Measurements from ENCODE around the gene SEMA4D. TPM values are rescaled to one million over a fixed set of nuclear protein-coding genes. Genes with fewer than 3 reads are reported as not detected.

SEMA4D gene
- total and polyA plus RNA-seq, 9 of the 15 experiments (the other 6 are each of a cell fraction or from before 2014, with no cell fraction given), result 0.38 to 5.1 (median 1.8) TPM

DNA sequence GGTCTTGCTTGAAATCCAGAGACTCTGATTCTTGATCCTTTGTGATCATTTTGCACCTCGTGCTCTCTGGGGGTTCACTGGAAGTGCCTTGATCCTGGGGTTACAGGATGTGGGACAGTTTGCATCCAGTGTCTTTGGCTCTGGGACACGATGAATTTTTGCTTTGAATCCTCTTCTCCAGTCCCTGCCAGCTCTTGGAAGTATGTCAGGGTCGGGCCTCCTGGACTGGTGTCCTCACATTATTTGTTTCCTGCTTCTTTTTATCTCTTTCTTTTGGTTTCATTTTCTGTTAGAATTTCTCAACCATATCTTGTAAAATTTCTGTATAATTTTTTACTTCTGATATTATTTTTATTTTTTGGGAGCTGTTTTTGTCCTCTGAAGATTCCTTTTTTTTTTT lies 145.5 kb downstream of the SEMA4D start:
- 85% methylated on average over 2 of the region's 3 CpGs for WGBS (ENCODE audit: insufficient coverage, low coverage, missing lambda C conversion rate)
- Histone ChIP-seq H3K4me2 (ENCODE audit: insufficient read depth, low read length) (no peak overlapping the region), H3K27me3 (ENCODE audit: control insufficient read depth in 2 of 2, insufficient read depth in 2 of 2, low read length in 2 of 2) (no peaks in the 10 kb centered on the region), H3K79me2 (ENCODE audit: control insufficient read depth, insufficient read depth, low read length) (no peaks in the 10 kb centered on the region), H3K9ac (ENCODE audit: insufficient read depth in 1 of 2, low read depth in 2 of 2, low read length in 2 of 2) (no peak overlapping the region), H3K9me3 (replicated peaks; ENCODE audit: control insufficient read depth, insufficient read depth, low read depth, low read length) (no peaks in the 10 kb centered on the region), H3K9me1 (ENCODE audit: control insufficient read depth, insufficient read depth, low read length) (no peaks in the 10 kb centered on the region), H3K4me1 (replicated peaks in 1 of 2; ENCODE audit: control insufficient read depth in 2 of 2, insufficient read depth in 2 of 2, low read length in 2 of 2) (no peaks in the 10 kb centered on the region), H3K4me3 (no peak overlapping the region), H3K27ac (ENCODE audit: extremely low read depth, low read depth, low read length) (no peak overlapping the region), H3K36me3 (ENCODE audit: control insufficient read depth, insufficient read depth, low read length) (peaks cover 78% of the 10 kb centered on the region; the same call in 2 of the 3 replicates), H4K20me1 (replicated peaks; ENCODE audit: control insufficient read depth, insufficient read depth, low read length) (no peaks in the 10 kb centered on the region), H2AFZ (ENCODE audit: low read depth, low read length) (no peak overlapping the region)
- intact Hi-C loops (cut with micrococcal nuclease) (no loop called here), in situ Hi-C loops (cut with MboI) (no loop called here)
- TF ChIP-seq TCF3 (CRISPR knock-in tag; IDR thresholded peaks at IDR 0.05) (no peak), KHSRP (IDR thresholded peaks at IDR 0.05) (no peak), TAF15 (IDR thresholded peaks at IDR 0.05; ENCODE audit: low read depth, low read length) (no peak)
- FAIRE-seq (no peak), ATAC-seq (no peak), DNase-seq (ENCODE audit: extremely low read depth in 1 of 4, low spot score in 3 of 4) (no peak)
- POLR2A ChIA-PET, result no interaction called here
- CTCF ChIA-PET (ENCODE audit: low intra/inter-chr PET ratio), result no interaction called here
- BruUV-seq (replicated peaks), result no TSS peak

DNA sequence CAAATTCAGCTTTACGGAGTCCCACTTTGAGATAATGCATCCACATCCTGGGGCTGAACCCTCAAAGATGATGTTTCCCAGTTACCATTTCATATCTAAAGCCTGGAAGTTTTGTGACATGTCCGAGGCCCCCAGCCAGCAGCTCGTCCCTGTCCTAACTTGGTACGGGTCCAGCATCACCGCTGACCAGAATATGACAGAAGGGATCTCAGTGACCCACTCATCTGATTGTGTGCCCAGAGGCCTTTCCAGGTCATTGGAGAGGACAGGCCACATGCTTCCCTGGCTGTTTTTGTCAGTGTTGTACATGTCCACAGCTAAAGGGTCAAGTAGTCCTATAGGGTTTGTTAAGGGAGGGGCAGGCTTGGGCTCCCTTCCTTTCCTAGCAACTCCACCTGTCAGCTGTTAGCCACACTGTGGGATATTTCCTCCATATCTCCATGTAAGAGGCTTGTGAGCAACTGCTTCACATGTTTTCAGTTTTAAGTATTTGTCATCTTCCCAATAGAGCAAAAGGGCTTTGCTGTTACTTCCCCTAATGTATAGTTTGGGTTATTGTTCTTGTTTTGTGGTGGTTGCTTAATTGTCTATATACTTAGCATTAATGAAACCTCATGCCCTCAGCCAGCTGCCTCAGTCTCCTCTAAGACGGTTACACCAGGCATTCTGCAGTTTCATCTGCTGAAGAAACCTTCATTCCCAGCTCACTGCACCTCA lies 146.2 kb downstream of the SEMA4D start:
- POLR2A ChIA-PET, result interaction anchor here (0.6 kb wide), 1 partner anchor 132 kb away, joined by 3 read pairs; no protein-coding TSS in a partner anchor
- TF ChIP-seq HEY1 (CRISPR knock-in tag; IDR thresholded peaks at IDR 0.05; ENCODE audit: borderline replicate concordance), result no peak
- no TSS peak for BruUV-seq (replicated peaks)
- ATAC-seq (no peak), DNase-seq (ENCODE audit: extremely low read depth in 1 of 4, low spot score in 3 of 4) (no peak), FAIRE-seq (no peak)
- no peaks in the 10 kb centered on the region for H3K79me2 ChIP-seq (ENCODE audit: control insufficient read depth, insufficient read depth, low read length)
- no peaks in the 10 kb centered on the region for H3K9me1 ChIP-seq (ENCODE audit: control insufficient read depth, insufficient read depth, low read length)
- no peak overlapping the region for H3K9ac ChIP-seq (ENCODE audit: insufficient read depth in 1 of 2, low read depth in 2 of 2, low read length in 2 of 2)
- H3K27ac ChIP-seq (ENCODE audit: extremely low read depth, low read depth, low read length), result no peak overlapping the region
- intact Hi-C loops (cut with micrococcal nuclease), result no loop called here
- no peaks in the 10 kb centered on the region for H4K20me1 ChIP-seq (replicated peaks; ENCODE audit: control insufficient read depth, insufficient read depth, low read length)
- no peak overlapping the region for H3K4me2 ChIP-seq (ENCODE audit: insufficient read depth, low read length)
- no peak overlapping the region for H2AFZ ChIP-seq (ENCODE audit: low read depth, low read length)
- H3K27me3 ChIP-seq (ENCODE audit: control insufficient read depth in 2 of 2, insufficient read depth in 2 of 2, low read length in 2 of 2), result no peaks in the 10 kb centered on the region
- H3K36me3 ChIP-seq (ENCODE audit: control insufficient read depth, insufficient read depth, low read length), result peaks cover 79% of the 10 kb centered on the region; the same call in 2 of the 3 replicates
- in situ Hi-C loops (cut with MboI), result no loop called here
- CTCF ChIA-PET (ENCODE audit: low intra/inter-chr PET ratio), result no interaction called here
- 97% methylated on average over 6 of the region's 6 CpGs for WGBS (ENCODE audit: insufficient coverage, low coverage, missing lambda C conversion rate)
- no peaks in the 10 kb centered on the region for H3K4me1 ChIP-seq (replicated peaks in 1 of 2; ENCODE audit: control insufficient read depth in 2 of 2, insufficient read depth in 2 of 2, low read length in 2 of 2)
- H3K4me3 ChIP-seq, result no peak overlapping the region
- H3K9me3 ChIP-seq (replicated peaks; ENCODE audit: control insufficient read depth, insufficient read depth, low read depth, low read length), result no peaks in the 10 kb centered on the region

All from K562 (cell line).